ENCODE results near the gene EHMT1. TPM values are rescaled to one million over a fixed set of nuclear protein-coding genes. Genes with fewer than 3 reads are reported as not detected.

EHMT1 gene
- total and polyA plus RNA-seq, 9 of the 15 experiments (the other 6 are each of a cell fraction or from before 2014, with no cell fraction given): 2.2 to 76.0 (median 36.4) TPM

GRCh38 chr9:137578518-137579258 lies 40.1 kb upstream of the EHMT1 start, which contains the start of gene DPH7 (continued):
- TF ChIP-seq ETS1 (conservative IDR thresholded peaks at IDR 0.05; ENCODE audit: control insufficient read depth, low read depth, low read length) (peak; percentile 89), TBL1XR1 (IDR thresholded peaks at IDR 0.05; ENCODE audit: low read length in 2 of 2) (peak in 1 of 2 experiments; percentile 67; a peak in 1 of 4 replicates), RAD51 (IDR thresholded peaks at IDR 0.05; ENCODE audit: borderline replicate concordance, low read depth) (no peak), MCM7 (IDR thresholded peaks at IDR 0.05) (no peak), LCOR (CRISPR knock-in tag; IDR thresholded peaks at IDR 0.05) (peak; percentile 51; the same call in 1 of the 2 replicates), MNT (conservative IDR thresholded peaks at IDR 0.05) (peak; percentile 80 to 92; a peak in 3 of 4 replicates), TFE3 (CRISPR knock-in tag; IDR thresholded peaks at IDR 0.05) (no peak), ZNF717 (CRISPR knock-in tag; IDR thresholded peaks at IDR 0.05) (no peak), MLLT1 (IDR thresholded peaks at IDR 0.05) (peak; percentile 16 to 47; a peak in 1 of 4 replicates), MYNN (IDR thresholded peaks at IDR 0.05) (no peak), MYNN (CRISPR knock-in tag; IDR thresholded peaks at IDR 0.05) (no peak), TFAP4 (CRISPR knock-in tag; IDR thresholded peaks at IDR 0.05; ENCODE audit: borderline replicate concordance) (peak; percentile 80), ZNF512 (tag; IDR thresholded peaks at IDR 0.05) (no peak), ID3 (CRISPR knock-in tag; IDR thresholded peaks at IDR 0.05) (no peak), ID3 (tag; IDR thresholded peaks at IDR 0.05) (peak; percentile 69; the same call in 1 of the 2 replicates), SMARCB1 (IDR thresholded peaks at IDR 0.05; ENCODE audit: insufficient read length, low read depth) (no peak), STAG1 (CRISPR knock-in tag; IDR thresholded peaks at IDR 0.05; ENCODE audit: borderline replicate concordance) (0 out of 2 replicates have a peak, but pooled peaks have one; percentile 28), HDAC2 (IDR thresholded peaks at IDR 0.05) (no peak)
